ENCODE results near the gene TBC1D22A.
"Not testable (repeated sequence)": the region's sequence is repeated elsewhere in the genome, so short reads cannot be mapped to it uniquely, and the experiment has no call there.

TBC1D22A gene

DNA sequence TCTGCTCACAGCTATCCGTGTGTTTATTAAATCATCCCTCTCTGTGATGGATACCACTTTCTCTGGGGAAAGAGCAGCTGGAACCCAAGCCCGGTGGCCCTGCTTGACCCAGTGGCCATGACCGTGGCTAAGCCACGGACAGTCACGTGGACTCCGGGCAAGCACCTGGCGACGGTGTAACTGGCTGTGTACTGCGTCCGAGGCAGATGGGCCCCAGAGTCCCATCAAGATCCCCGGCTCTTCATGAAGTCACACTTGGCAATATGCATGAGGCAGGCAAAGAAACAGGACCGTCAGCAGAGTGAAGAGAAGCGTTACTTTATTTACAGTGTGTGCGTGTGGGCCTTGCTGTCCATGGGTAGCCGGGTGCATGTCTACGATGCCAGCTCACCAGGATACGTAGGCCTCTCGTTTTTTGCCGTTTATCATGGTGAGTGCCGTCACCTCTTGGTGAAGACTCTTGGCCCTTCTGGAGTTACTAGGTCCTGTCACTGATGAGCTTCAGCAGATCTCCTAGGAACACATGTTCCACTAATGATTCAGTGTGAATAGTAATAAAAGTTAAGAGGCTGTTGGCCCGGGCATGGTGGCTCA, 366.3 kb downstream of the TBC1D22A start:
- no peak for DNase-seq (ENCODE audit: low read depth in 1 of 2, low spot score in 1 of 2)

DNA sequence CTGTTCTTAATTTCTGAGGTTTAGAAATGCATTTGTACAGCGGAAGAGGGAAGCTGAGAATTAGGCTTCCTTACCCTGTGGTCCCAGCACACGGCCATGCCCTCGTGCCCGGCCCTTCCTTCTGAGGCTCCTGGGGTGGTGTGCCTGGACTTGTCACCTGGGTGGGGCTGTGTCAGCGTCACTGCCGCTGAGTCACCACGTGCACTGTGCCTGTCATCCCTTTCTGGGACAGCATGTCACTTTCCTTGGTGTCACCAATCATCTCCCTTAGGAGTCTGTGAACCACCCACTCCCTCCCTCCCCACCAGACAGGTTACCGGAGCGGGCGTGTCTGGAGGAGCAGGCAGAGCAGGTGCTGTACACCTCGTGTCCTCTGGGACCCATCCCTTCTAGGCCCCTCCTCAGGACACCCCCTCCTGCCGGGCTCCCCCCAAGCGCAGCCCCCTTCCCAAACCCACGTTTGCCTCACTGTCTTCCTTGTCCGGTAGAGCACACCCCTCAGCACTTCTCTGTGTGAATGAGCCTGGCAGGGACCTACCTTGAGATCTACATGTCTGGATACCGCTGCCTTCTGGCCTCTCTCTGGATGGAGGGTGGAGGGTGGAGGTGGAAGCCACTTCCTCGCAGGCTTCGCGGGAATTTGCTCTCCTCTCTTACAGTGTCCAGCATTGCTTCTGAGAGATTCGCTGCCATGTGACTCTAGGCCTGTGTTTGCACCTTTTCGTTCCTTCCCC, 367.6 kb downstream of the TBC1D22A start:
- DNase-seq (ENCODE audit: low read depth in 1 of 2, low spot score in 1 of 2): no peak

DNA sequence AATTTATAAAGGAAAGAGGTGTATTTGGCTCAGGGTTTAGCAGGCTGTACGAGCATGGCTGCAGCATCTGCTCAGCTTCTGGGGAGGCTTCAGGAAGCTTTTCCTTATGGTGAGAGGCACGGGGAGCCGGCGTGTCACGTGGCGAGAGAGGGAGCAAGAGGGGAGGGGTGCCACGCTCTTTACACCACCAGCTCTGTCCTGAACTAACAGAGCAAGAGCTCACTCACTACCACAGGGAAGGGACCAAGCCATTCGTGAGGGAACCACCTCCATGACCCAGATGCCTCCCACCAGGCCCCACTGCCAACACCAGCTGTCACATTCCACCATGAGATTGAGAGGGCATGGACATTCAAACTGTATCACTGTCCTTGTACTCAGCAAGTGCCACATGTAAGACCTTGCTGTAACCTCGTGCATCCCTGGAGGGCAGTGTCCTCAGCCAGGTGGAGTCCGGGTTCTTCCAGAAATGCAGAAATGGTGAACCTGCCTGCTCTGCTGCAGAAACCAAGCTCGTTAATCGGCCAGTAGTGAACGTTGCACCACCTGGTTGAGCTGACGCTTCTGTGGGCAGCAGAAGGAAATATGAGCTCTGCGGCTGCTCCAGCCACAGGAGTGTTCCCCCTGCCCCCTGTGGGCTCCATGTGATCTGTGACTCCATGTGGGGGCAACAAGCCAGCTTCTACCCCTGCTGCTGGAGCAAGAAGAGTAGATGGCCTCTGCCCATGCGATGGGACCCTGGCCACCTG, 368.6 kb downstream of the TBC1D22A start:
- no peak for DNase-seq (ENCODE audit: low read depth in 1 of 2, low spot score in 1 of 2)

DNA sequence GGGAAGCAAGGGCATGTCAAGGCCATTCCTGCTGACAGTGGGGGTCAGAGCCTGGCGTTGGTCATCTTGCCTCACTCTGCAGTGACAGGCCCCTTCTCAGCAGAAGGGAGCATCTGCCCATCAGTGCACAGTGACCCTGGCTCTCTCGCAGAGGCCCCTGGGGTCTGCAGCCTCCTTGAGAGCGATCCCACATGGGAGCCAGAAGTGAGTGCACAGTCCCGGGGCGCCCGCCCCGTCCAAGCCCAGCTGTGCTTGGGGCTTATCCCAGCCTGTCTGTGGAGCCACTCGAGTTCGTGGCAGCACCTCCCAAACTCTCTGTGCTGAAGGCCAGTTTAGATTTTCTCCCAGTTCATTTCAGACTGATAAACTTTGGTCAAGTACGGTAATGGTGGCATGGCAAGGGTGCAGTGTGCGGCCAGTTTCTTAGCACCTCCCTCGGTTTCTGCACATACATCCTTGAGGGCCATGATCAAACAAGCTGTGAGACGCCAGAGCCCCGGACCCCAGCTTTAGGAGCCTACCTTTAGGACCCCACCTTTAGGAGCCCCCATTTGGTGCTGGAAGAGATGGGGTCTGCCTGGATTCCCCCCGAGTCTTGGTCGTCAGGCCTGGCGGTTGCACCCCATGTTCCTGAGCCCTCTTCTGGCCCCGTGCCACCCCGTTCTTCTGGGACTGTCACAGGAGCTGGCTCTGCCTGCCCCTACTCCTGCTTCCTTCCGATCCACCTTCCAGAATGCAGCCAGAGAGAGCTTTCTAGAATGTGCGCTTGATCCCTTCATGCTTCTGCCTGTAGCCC, 369.4 kb downstream of the TBC1D22A start:
- no peak for DNase-seq (ENCODE audit: low read depth in 1 of 2, low spot score in 1 of 2)

DNA sequence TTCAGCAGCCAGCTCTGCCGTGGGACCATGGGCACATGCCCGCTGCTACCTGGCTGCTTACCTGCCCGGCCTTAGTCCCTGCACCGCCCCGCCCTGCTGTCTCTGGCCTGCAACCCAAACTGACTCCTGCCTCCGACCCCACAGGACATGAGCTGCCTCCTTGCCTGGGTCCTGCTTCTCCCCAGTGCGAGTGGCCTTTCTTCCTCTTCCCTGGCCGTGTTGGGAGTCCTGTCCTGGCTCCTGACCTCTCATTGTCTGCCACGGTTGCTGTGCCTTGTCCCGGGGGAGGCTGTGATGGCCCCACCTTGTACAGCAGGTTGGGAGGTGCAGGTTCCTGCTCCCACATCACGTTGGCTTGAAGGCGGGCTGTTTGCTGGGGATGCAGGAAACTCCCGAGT, 370.0 kb downstream of the TBC1D22A start:
- DNase-seq (ENCODE audit: low read depth in 1 of 2, low spot score in 1 of 2): no peak

DNA sequence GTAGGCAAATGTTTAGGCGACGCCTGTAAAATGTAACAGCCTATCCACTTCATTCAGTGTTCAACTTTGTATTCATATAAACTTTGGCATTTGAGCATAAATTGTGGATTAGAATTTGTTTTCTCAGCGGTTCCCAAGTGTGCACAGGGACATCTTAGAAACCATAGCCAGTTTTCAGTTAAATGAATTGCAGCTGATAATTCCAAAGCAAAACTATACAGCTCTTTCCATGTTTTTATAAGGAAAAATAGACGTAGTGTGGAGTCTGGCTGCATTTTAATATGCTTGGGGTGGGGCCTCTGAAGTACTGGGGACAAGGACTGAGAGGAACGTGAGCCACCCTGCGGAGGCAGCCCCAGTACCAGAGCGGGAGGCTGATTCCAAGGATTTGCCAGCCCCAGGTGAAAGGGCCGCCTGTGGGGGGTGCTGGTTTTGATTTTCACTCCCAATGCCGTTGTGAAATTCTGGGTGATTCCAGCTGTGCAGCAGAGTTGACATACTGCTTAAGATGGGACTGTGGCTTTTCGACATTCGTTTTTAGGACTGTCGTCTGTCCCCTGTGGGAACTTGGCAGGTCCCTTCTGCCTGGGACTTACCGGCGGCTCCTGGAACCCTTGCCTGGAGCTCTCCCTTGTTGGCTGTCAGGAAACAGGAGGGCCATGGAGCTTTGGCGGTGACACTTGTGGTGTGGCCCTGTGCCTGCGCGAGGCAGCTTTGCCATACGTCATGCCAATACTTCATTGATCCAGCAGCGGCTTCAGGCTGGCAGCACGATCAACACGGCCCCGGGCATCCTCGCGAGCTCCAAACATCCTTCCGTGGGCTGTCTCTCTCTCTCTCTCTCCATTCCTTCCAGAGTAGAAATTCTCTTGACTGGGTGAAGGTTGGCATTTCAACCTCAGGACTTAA, 370.9 kb downstream of the TBC1D22A start:
- no peak for DNase-seq (ENCODE audit: low read depth in 1 of 2, low spot score in 1 of 2)

DNA sequence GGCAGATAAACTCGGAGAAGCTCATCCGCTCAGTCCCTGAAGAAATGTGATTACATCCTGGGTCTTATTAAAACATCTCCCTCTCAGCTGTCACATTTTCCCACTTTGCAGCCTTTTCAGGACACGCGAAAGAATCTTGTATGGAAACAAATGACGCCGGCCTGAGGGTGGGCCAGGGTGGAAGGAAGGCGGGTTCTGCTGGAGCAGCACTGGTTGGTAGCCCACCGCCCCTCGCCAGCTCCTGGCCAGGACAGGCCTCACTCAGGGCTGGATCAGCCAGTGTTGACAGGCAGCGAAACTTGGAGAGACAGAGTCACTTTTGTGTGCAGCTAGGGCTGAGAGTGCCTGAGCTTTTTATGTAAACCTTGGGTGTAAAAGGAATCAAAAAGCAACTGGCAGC, 371.8 kb downstream of the TBC1D22A start:
- DNase-seq (ENCODE audit: low read depth in 1 of 2, low spot score in 1 of 2): no peak

DNA sequence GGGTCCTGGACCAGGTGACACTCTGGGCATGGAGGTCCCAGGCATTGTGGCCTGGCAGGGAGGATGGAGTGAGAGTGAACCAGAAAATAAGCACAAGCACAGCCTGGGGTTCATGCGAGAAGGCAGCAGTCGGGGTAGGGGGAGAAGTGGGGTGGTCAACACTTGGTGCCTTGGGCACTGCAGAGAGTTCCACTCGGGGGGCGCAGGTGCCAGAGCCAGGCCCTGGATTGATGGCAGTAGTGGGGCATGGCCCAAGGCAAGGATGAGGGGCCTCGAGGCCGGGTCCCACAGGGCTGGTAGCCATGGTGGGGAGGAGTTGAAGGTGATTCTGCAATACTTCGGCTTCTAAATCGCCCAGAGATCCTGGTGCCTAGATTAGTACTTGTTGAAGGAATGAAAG, 372.9 kb downstream of the TBC1D22A start:
- DNase-seq (ENCODE audit: low read depth in 1 of 2, low spot score in 1 of 2): no peak

DNA sequence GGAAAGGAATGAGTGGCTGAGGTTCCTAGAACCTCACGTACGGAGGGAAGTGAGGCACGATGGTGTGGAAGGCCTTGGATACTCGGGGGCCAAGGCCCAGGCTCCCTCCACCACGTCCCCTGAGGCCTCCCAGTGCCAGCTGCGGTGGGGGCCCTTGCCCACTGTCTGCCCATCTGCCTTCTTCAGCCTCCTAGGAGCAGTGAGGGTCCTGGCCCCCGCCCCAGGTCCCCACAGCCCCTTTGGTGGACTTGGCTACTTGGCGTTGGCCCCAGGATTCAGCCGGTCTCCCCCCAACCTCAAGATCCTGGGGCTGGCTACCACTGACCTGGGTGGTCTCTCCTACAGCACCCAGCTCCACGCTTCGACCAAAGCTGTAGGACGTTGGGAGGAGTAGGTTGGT, 373.6 kb downstream of the TBC1D22A start:
- no peak for DNase-seq (ENCODE audit: low read depth in 1 of 2, low spot score in 1 of 2)

DNA sequence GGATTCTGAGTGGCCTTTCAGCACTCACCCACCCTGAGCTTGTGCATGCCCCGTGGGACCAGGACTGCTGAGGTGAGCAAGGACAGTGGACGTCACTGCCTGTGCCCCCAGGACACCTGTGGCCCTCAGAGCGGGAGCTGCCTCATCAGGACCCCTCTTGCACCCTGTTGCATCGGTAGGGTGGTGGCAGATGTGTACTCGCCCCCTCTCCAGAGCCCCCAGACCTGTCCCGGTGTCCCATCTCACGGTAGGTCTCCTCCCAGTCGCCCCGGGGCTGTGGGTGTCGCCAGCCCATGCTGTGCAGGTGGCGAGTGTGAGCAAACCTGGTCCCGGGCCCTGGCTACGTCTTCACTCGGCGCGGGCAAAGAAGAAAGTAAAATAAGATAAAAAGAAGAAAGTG, 374.2 kb downstream of the TBC1D22A start:
- no peak for DNase-seq (ENCODE audit: low read depth in 1 of 2, low spot score in 1 of 2)

DNA sequence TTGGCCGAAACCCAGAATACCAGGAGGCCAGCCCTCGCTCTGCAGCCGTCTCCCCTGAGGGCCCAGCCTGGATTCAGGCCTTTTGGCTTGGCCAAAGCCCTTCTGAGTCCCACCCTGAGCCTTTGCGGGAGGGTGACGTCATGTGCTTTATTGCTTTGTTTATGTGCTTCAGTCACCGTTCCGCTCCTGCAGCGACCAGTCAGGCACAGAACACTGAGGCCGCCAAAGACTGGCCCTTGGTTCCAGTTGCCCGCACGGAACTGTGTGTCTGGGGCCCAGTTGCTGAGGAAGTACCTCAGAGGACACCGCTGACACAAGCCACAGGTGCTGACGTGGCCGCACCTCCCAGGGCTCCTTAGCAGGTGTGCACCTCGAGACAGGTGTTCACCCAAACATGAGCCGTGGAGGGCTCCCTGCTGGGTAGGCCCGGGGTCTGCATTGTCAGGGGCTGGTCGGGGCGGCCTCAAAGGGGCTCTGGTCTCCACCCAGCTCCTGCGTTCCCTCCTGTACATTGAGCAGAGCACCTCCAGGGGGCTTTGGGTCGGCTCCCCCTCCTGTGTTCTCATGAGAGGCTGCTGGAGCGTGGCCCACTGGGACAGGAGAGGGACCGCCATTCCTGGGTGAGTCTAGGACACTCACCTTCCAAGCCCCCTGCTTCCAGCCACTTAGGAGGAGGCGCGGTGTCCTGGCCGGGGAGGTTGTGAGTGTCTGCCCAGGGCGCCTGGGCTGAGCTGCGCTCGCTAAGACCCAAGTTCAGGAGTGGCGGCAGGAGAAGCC, 376.8 kb downstream of the TBC1D22A start:
- DNase-seq (ENCODE audit: low read depth in 1 of 2, low spot score in 1 of 2): no peak

DNA sequence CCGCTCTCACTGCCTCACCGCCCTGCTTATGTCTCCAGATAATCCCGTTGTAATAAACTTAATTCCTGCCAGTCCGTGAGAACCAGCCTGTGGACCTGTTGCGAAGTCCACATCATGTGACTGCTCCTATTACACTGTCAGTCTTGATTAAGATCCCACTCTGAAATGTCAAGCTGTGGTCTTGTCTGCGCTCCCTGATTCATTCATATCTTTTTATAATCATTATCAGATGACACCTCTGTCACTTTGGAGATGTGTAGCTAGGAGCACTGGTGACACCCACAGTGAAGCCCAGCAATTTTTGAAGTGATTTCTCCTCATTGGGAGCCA, 377.3 kb downstream of the TBC1D22A start:
- no peak for DNase-seq (ENCODE audit: low read depth in 1 of 2, low spot score in 1 of 2)

DNA sequence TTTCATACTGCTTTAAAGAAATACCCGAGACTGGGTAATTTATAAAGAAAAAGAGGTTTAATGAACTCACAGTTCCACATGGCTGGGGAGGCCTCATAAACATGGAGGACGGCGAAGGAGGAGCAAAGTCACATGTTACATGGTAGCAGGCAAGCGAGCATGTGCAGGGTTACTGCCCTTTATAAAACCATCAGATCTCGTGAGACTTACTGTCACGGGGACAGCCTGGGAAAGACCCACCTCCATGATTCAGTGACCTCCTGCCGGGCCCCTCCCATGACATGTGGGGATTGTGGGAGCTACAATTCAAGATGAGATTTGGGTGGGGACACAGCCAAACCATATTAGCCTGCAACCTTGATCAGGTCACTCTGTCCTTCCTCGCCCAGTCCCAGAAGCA, 378.5 kb downstream of the TBC1D22A start:
- DNase-seq (ENCODE audit: low read depth in 1 of 2, low spot score in 1 of 2): not testable (repeated sequence)

DNA sequence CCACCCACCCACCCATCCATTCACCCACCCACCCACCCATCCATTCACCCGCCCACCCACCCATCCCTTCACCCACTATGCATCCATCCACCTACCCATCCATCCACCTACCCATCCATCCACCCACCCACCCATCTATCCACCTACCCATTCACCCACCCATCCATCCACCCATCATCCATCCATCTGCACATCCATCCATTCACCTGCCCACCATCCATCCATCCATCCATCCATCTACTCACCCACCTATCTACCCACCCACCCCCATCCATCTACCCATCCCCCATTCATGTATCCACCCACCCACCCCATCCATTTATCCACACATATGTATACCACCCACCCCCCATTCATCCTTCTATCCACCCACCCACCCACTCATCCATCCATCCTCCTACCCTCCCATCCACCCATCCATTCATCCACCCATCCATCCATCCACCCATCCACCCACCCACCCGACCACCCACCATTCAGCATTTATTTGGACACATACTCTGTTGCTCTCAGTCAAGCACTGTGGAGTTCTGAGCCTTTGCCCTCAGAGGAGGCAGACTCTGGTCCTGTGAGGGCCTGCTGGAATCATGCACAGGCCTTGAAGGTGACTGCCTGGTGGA, 380.1 kb downstream of the TBC1D22A start:
- no peak for DNase-seq (ENCODE audit: low read depth in 1 of 2, low spot score in 1 of 2)

DNA sequence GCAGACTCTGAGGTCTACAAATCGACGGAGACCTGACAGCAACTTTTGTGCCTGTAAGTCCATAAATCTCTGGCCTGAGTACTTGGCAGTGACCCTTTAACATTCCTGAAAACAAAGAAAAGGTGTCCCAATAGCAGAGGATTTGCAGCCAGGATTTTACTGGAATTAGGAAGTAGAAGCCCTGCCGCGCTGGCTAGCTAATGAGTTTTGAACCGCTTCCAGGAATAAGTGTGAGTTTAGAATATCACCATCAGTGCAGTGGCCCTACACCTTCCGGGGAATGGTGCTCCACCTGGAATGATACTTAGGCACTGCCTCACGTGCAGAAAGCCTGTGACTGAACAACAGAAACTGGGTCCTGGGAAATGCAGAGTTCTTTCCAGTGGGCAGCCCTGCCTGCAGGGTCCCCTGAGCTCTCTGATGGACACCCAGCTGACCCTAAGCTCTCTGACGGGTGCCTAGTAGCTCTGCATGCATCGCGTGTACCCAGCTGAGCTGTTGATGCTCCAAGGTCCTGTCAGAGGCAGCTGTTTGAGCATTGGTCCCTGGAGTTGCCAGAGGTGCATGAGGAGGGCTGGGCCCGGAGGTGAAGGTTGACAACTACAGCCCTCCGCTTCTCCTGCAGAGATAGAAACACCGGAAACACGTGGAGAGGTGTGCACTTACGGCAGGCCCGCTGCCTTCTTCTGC, 380.9 kb downstream of the TBC1D22A start:
- DNase-seq (ENCODE audit: low read depth in 1 of 2, low spot score in 1 of 2): no peak

DNA sequence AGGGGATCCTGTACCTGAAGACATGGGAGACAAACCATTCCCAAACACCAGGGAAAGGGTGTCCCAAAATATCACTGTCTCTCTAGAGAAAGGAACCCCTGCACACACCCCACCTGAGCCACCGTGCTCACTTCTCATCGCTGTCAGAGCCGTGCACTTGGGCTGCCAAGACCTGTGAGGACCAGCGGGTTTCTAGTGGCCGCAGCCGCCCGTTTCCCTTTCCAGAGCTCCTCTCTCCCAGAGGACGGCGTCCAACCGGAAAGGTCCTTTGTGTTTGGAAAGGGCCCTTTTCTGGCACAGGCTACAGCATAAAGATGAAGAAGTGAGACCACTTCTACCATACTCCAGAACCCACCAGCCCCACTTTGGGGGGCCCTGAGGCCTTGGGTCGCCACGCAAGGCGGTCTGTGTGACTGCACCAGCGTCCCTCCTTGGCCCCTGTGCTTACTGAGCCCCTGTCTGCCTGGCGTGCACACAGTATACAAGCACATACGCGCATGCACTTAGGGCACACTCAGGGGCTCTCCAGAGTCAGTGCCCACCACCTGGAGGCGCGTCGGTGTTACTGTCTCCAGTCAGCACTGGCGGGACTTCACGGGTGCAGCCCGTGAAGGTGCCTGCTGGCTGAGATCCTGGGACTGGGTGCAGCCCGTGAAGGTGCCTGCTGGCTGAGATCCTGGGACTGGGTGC, 381.8 kb downstream of the TBC1D22A start:
- DNase-seq (ENCODE audit: low read depth in 1 of 2, low spot score in 1 of 2): no peak

DNA sequence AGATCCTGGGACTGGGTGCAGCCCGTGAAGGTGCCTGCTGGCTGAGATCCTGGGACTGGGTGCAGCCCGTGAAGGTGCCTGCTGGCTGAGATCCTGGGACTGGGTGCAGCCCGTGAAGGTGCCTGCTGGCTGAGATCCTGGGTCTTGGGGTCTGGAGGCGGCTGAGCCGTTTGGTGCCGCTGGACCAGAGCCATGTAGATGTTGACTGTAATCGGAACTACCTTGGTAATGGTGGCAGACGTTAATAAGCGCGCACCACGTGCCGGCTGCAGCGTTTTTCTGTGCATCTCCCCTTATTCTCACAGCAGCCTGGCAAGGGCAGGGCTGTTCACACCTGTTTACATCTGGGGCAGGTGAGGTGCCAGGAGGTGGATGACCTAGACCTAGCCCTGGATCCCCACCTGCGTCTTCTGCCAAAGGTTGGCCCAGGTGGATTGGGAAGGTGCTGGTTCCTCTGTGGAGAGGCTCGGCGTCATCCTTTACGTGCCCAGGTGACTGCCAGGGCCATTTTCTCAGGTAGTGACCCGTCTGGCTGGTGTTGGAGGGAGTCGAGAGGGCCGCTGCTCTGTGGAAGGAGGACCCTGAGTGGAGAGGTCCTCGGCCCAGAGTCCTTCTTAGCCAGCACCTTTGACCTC, 382.5 kb downstream of the TBC1D22A start:
- DNase-seq (ENCODE audit: low read depth in 1 of 2, low spot score in 1 of 2): no peak

DNA sequence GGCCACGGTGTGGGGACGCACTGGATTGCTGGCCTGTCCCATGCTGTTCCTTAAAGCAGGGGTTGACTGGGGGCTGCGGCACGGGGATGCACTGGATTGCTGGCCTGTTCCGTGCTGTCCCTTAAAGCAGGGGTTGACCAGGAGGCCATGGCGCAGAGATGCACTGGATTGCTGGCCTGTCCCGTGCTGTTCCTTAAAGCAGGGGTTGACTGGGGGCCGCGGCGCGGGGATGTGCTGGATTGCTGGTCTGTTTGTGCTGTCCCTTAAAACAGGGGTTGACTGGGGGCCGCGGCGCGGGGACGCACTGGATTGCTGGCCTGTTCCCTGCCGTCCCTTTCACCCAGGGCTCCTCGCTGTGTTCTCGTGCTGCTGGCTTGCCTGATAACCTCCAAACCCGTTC, 383.4 kb downstream of the TBC1D22A start:
- DNase-seq (ENCODE audit: low read depth in 1 of 2, low spot score in 1 of 2): no peak
